ENCODE measurements around the gene PUM1. TPM values are rescaled to one million over a fixed set of nuclear protein-coding genes. Genes with fewer than 3 reads are reported as not detected.
"Not testable (repeated sequence)": the region's sequence is repeated elsewhere in the genome, so short reads cannot be mapped to it uniquely, and the experiment has no call there.

The PUM1 gene
- total and polyA plus RNA-seq, 4 donors: 18.1 to 49.2 (median 30.2) TPM

DNA sequence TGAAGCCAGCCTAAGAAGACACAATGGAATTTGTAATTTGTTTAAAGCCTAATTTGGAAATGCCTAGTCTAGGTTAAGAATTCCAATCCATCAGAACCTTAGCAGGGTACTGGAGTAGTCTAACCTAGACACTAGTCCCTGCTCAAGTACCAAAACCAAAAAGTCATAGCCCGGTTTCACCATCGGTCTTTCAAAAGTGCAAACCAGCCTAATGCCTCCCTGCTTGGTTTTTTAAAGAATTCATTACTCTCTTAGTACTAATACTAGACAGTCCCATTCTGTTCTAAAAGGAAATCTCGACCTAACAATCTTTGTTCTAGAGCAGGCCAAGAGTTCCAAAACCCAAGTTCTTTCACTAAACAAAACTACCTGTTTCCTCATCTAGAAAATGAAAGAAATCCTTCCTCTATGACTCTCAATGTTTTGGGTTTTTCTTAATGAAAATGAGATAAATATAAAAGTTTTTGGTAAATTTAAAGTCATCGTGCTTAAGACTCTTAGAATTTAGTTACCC is 2.6 kb downstream of the PUM1 start:
- Histone ChIP-seq H3K27ac (ENCODE audit: low read depth in 1 of 2, low read length in 2 of 2) (peak overlapping the region; percentile 8 to 28), H3K9me3 (ENCODE audit: control insufficient read depth in 4 of 4, low read length in 3 of 4) (no peaks in the 10 kb centered on the region), H3K4me3 (ENCODE audit: low read depth in 1 of 3, low read length in 3 of 3) (peak overlapping the region in 1 of 3 donors; percentile 67), H3K36me3 (ENCODE audit: control insufficient read depth in 4 of 4, insufficient read depth in 3 of 4, low read depth in 1 of 4, low read length in 3 of 4) (peaks cover 2 to 11% (median 7%) of the 10 kb centered on the region in 4 donors), H3K4me1 (ENCODE audit: control insufficient read depth in 4 of 4, insufficient read depth in 4 of 4, low read length in 3 of 4) (peaks cover 6 to 38% (median 31%) of the 10 kb centered on the region in 4 donors), H3K27me3 (ENCODE audit: control insufficient read depth in 4 of 4, insufficient read depth in 4 of 4, low read length in 3 of 4) (no peaks in the 10 kb centered on the region), H3K9ac (ENCODE audit: low read depth in 1 of 2, low read length in 2 of 2) (peak overlapping the region in 1 of 2 donors; percentile 81)
- 46% methylated on average over 4 of the region's 4 CpGs for WGBS
- TF ChIP-seq RXRA (IDR thresholded peaks at IDR 0.05) (no peak), YY1 (IDR thresholded peaks at IDR 0.05) (peak; percentile 4)
- no peak for DNase-seq (ENCODE audit: low spot score)

DNA sequence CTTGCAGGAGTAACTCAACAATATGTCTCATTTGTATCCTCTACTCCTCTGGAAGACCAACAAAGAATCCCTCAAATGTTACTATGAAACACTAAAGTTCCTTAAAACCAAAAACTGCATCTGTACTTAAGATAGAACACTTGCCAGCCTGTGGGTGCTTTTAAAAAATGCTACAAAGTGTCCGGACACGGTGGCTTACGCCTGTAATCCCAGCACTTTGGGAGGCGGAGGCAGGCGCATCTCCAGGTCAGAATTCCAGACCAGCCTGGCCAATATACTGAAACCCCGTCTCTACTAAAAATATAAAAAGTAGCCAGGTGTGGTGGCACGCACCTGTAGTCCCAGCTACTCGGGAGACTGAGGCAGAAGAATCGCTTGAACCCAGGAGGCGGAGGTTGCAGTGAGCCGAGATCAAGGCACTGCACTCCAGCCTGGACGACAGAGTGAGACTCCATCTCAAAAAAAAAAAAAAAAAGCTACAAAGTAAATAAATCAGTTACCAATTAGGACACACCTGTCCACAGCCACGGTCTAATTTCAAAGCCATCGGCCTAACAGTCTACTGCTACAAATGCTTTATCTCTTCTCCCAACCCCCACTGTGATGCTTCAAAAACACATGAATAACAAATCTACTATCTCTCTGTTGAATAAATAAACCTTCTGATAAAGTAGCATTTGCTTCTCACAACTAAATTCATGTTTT is 3.2 kb downstream of the PUM1 start:
- not testable (repeated sequence) for DNase-seq (ENCODE audit: low spot score)
- WGBS: 32% methylated on average over 14 of the region's 14 CpGs
- H3K4me1 ChIP-seq (ENCODE audit: control insufficient read depth in 4 of 4, insufficient read depth in 4 of 4, low read length in 3 of 4): peaks cover 6 to 40% (median 31%) of the 10 kb centered on the region in 4 donors

DNA sequence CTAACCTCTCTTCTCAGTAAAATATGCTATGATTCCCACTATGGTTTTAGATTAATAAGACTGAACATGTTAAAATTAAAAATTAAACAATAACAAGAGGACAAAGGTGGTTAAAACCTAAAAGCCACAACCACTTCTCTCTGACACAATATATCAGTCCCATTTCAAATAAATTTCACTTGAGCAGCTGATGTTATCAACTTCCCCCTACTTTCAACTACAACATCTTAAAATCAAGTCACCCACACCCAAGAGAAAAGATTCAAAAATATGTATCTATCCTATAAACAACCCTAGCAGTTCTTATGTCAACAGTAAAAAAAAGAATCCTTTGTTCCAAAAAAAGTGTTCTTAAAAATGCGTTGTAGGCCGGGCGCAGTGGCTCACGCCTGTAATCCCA is 7.5 kb downstream of the PUM1 start:
- TF ChIP-seq, protein P1, sequence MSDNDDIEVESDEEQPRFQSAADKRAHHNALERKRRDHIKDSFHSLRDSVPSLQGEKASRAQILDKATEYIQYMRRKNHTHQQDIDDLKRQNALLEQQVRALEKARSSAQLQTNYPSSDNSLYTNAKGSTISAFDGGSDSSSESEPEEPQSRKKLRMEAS (IDR thresholded peaks at IDR 0.05): no peak
- TF ChIP-seq, protein P2, sequence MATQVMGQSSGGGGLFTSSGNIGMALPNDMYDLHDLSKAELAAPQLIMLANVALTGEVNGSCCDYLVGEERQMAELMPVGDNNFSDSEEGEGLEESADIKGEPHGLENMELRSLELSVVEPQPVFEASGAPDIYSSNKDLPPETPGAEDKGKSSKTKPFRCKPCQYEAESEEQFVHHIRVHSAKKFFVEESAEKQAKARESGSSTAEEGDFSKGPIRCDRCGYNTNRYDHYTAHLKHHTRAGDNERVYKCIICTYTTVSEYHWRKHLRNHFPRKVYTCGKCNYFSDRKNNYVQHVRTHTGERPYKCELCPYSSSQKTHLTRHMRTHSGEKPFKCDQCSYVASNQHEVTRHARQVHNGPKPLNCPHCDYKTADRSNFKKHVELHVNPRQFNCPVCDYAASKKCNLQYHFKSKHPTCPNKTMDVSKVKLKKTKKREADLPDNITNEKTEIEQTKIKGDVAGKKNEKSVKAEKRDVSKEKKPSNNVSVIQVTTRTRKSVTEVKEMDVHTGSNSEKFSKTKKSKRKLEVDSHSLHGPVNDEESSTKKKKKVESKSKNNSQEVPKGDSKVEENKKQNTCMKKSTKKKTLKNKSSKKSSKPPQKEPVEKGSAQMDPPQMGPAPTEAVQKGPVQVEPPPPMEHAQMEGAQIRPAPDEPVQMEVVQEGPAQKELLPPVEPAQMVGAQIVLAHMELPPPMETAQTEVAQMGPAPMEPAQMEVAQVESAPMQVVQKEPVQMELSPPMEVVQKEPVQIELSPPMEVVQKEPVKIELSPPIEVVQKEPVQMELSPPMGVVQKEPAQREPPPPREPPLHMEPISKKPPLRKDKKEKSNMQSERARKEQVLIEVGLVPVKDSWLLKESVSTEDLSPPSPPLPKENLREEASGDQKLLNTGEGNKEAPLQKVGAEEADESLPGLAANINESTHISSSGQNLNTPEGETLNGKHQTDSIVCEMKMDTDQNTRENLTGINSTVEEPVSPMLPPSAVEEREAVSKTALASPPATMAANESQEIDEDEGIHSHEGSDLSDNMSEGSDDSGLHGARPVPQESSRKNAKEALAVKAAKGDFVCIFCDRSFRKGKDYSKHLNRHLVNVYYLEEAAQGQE (IDR thresholded peaks at IDR 0.05): no peak
- TF ChIP-seq YY1 (IDR thresholded peaks at IDR 0.05) (no peak), HNF4G (IDR thresholded peaks at IDR 0.05) (no peak), SP1 (IDR thresholded peaks at IDR 0.05) (no peak), HNF4A (conservative IDR thresholded peaks at IDR 0.05) (no peak), TAF1 (conservative IDR thresholded peaks at IDR 0.05) (no peak)
- Histone ChIP-seq H3K9ac (ENCODE audit: low read depth in 1 of 2, low read length in 2 of 2) (no peak overlapping the region), H3K36me3 (ENCODE audit: control insufficient read depth in 4 of 4, insufficient read depth in 3 of 4, low read depth in 1 of 4, low read length in 3 of 4) (peaks cover 3 to 20% (median 10%) of the 10 kb centered on the region in 4 donors), H3K27me3 (ENCODE audit: control insufficient read depth in 4 of 4, insufficient read depth in 4 of 4, low read length in 3 of 4) (no peaks in the 10 kb centered on the region), H3K4me3 (ENCODE audit: low read depth in 1 of 3, low read length in 3 of 3) (no peak overlapping the region), H3K4me1 (ENCODE audit: control insufficient read depth in 4 of 4, insufficient read depth in 4 of 4, low read length in 3 of 4) (peaks cover 10 to 54% (median 47%) of the 10 kb centered on the region in 4 donors), H3K9me3 (ENCODE audit: control insufficient read depth in 4 of 4, low read length in 3 of 4) (no peaks in the 10 kb centered on the region), H3K27ac (ENCODE audit: low read depth in 1 of 2, low read length in 2 of 2) (no peak overlapping the region)
- DNase-seq (ENCODE audit: low spot score): no peak
- 92% methylated on average over 4 of the region's 4 CpGs for WGBS

More for the DNA sequence above, 3.2 kb downstream of the PUM1 start:
- not testable (repeated sequence) for H3K27me3 ChIP-seq (ENCODE audit: control insufficient read depth in 4 of 4, insufficient read depth in 4 of 4, low read length in 3 of 4); H3K9ac ChIP-seq (ENCODE audit: low read depth in 1 of 2, low read length in 2 of 2); H3K9me3 ChIP-seq (ENCODE audit: control insufficient read depth in 4 of 4, low read length in 3 of 4); H3K4me3 ChIP-seq (ENCODE audit: low read depth in 1 of 3, low read length in 3 of 3)
- TF ChIP-seq RXRA (IDR thresholded peaks at IDR 0.05) (peak in 1 of 2 donors; percentile 14), SP1 (IDR thresholded peaks at IDR 0.05) (peak; percentile 15), FOXA2 (IDR thresholded peaks at IDR 0.05) (peak; percentile 12), RAD21 (IDR thresholded peaks at IDR 0.05) (peak; percentile 8 to 28), HNF4A (conservative IDR thresholded peaks at IDR 0.05) (peak in 1 of 2 donors; percentile 43)
- Histone ChIP-seq H3K36me3 (ENCODE audit: control insufficient read depth in 4 of 4, insufficient read depth in 3 of 4, low read depth in 1 of 4, low read length in 3 of 4) (peaks cover 3 to 15% (median 9%) of the 10 kb centered on the region in 4 donors), H3K27ac (ENCODE audit: low read depth in 1 of 2, low read length in 2 of 2) (peak overlapping the region in 1 of 2 donors; percentile 28)
